SU-DHL-6 (cell line): Measurements from ENCODE around the gene LAMB2.

ENCODE experiments used
- H2AFZ ChIP-seq: fragments of 200-600 bp; sonication (generic); 2 replicates; pipeline ENCODE4 v1.6.1; 2014; ENCODE audit warnings: low read depth, mild to moderate bottlenecking, moderate library complexity, mixed read lengths, antibody characterized with exemption, low read length; ENCODE audit not compliant: severe bottlenecking
- H3F3A ChIP-seq: fragments of 200-600 bp; shearing (Covaris generic); 2 replicates; pipeline ENCODE4 v1.6.0; 2016; ENCODE audit warnings: antibody characterized with exemption, mild to moderate bottlenecking; ENCODE audit not compliant: insufficient read depth
- H3K27ac ChIP-seq: fragments of 200-600 bp; sonication (generic); 2 replicates; pipeline ENCODE4 v1.5.1; 2016; ENCODE audit warnings: low read depth, mild to moderate bottlenecking, low read length, moderate library complexity, mixed read lengths
- H3K27me3 ChIP-seq: fragments of 200-600 bp; sonication (generic), shearing (Covaris generic); 2 replicates; pipeline ENCODE4 v1.6.0; 2014; ENCODE audit warnings: mild to moderate bottlenecking, low read length
- H3K36me3 ChIP-seq: fragments of 200-600 bp; sonication (generic); 2 replicates; pipeline ENCODE4 v1.6.1; 2014; ENCODE audit warnings: mild to moderate bottlenecking, low read length, mixed read lengths
- H3K4me2 ChIP-seq: fragments of 300-600, 200-600 bp; shearing (Covaris generic), sonication (generic); 2 replicates; pipeline ENCODE4 v1.6.0; 2014; ENCODE audit warnings: low read length, low read depth, mild to moderate bottlenecking; ENCODE audit not compliant: poor library complexity, severe bottlenecking
- H3K4me3 ChIP-seq: fragments of 200-600 bp; sonication (generic); 2 replicates; pipeline ENCODE4 v1.5.1; 2014; ENCODE audit warnings: antibody characterized with exemption, low read length, mild to moderate bottlenecking, mixed read lengths; ENCODE audit not compliant: insufficient read depth, poor library complexity, severe bottlenecking
- H3K79me2 ChIP-seq: fragments of 200-600 bp; sonication (generic); 2 replicates; pipeline ENCODE4 v1.6.1; 2014; ENCODE audit warnings: mild to moderate bottlenecking, low read length, moderate library complexity; ENCODE audit not compliant: insufficient read depth
- H3K9ac ChIP-seq: fragments of 200-600 bp; sonication (generic); 2 replicates; pipeline ENCODE4 v1.7.0; 2014; ENCODE audit warnings: mild to moderate bottlenecking, low read length
- H3K9me2 ChIP-seq: fragments of 200-600 bp; sonication (generic); replicated peaks from 2 replicates; pipeline ENCODE4 v1.6.1; 2014; ENCODE audit warnings: low read length; ENCODE audit not compliant: insufficient read depth
- H3K9me3 ChIP-seq: fragments of 200-600 bp; sonication (generic); 2 replicates; pipeline ENCODE4 v1.6.1; 2014; ENCODE audit warnings: low read length, mixed read lengths; ENCODE audit not compliant: insufficient read depth
- H4K20me1 ChIP-seq: fragments of 200-600 bp; sonication (generic); 2 replicates; pipeline ENCODE4 v1.6.1; 2014; ENCODE audit warnings: low read depth, mild to moderate bottlenecking, antibody characterized with exemption, low read length, moderate library complexity, mixed read lengths
- CTCF ChIP-seq: fragments of 200-600 bp; sonication (generic); IDR thresholded peaks from one replicate; pipeline ENCODE4 v1.5.1; 2017; ENCODE audit warnings: antibody characterized with exemption, mild to moderate bottlenecking, low read length, moderate library complexity; ENCODE audit not compliant: insufficient read depth, poor library complexity, severe bottlenecking
- EZH2phosphoT487 ChIP-seq: fragments of 200-600 bp; sonication (generic), shearing (Covaris generic); conservative IDR thresholded peaks from 2 replicates; pipeline ENCODE4 v1.6.1; 2018; ENCODE audit warnings: mild to moderate bottlenecking, antibody characterized with exemption, low read length, moderate library complexity, mixed read lengths

LAMB2 gene

DNA sequence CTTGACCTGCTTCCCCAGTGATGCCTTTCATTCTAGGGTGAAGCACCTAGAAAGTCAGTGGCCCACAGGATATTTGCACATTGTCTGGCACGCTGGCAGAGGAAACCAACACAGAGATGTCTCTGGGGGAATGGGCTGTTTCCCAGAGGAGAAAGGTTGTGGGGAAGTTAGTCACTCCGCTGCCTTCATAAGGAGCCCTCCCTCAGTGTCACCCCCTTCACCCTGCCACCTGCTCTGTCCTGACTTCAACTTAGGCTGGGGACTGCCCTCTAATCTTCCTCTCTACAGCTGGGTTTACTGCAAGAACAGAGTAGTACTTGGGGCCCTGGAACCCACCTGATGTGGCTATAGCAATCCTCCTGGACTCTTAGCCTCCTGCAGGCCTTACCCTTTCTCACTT is 44.2 kb upstream of the LAMB2 start:
- H3K4me3 ChIP-seq: no peak overlapping the region

DNA sequence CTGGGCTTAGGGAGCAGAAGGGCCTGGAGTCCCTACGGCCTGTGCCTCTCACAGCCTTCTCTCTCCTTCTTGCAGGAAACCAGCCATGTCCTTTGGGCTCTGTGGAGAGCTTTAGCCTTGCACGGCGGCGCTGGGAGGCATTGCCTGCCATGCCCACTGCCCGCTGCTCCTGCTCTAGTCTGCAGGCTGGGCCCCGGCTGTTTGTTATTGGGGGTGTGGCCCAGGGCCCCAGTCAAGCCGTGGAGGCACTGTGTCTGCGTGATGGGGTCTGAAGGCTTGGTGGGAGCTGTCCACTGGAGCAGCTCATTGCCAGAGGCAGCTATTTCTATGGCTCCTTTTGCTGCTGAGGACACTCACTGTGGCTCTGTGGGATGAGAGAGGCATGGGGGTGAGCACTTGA is 42.7 kb upstream of the LAMB2 start:
- Histone ChIP-seq H3K9me3 (no peaks in the 10 kb centered on the region), H3K4me2 (no peak overlapping the region), H3K79me2 (no peaks in the 10 kb centered on the region), H2AFZ (no peak overlapping the region), H3K4me3 (no peak overlapping the region), H3K9ac (no peak overlapping the region), H3K27ac (no peak overlapping the region), H3K36me3 (no peaks in the 10 kb centered on the region), H3K27me3 (no peaks in the 10 kb centered on the region), H3F3A (no peaks in the 10 kb centered on the region), H3K9me2 (no peaks in the 10 kb centered on the region), H4K20me1 (no peaks in the 10 kb centered on the region)
- no peak for TF ChIP-seq EZH2phosphoT487
- no peak for TF ChIP-seq CTCF

More for the DNA sequence above, 44.2 kb upstream of the LAMB2 start:
- Histone ChIP-seq H2AFZ (no peak overlapping the region), H3K36me3 (no peaks in the 10 kb centered on the region), H4K20me1 (no peaks in the 10 kb centered on the region), H3K79me2 (no peaks in the 10 kb centered on the region), H3K9me3 (no peaks in the 10 kb centered on the region), H3K9ac (no peak overlapping the region), H3K4me2 (no peak overlapping the region), H3K27me3 (no peaks in the 10 kb centered on the region), H3F3A (no peaks in the 10 kb centered on the region), H3K9me2 (no peaks in the 10 kb centered on the region), H3K27ac (no peak overlapping the region)
- TF ChIP-seq EZH2phosphoT487 (no peak), CTCF (no peak)

DNA sequence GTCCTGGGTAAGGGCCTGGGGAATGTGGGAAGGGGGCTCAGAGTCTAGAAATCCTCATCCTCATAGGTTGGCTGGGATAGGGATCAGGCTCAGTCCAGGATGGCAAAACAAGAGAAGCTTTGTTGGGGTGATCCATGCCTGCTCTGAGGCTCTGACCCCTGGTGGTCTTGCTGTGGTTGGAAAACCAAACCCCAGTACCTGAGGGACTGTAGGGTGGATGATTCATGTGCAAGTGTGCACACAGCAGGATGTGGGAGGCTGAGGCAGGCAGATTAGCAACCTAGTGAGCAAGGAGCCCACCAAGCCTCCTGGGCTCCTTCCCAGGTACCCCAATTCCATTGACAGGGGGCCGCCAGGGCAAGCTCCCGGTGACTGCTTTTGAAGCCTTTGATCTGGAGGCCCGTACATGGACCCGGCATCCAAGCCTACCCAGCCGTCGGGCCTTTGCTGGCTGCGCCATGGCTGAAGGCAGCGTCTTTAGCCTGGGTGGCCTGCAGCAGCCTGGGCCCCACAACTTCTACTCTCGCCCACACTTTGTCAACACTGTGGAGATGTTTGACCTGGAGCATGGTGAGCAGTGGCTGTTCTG is 41.6 kb upstream of the LAMB2 start:
- Histone ChIP-seq H2AFZ (no peak overlapping the region), H3K9ac (no peak overlapping the region), H3F3A (no peaks in the 10 kb centered on the region), H3K9me3 (no peaks in the 10 kb centered on the region), H3K4me3 (no peak overlapping the region), H3K79me2 (no peaks in the 10 kb centered on the region), H3K9me2 (no peaks in the 10 kb centered on the region), H3K27me3 (no peaks in the 10 kb centered on the region), H4K20me1 (no peaks in the 10 kb centered on the region), H3K27ac (no peak overlapping the region), H3K4me2 (no peak overlapping the region), H3K36me3 (no peaks in the 10 kb centered on the region)
- TF ChIP-seq EZH2phosphoT487 (no peak), CTCF (no peak)
